Ascending aorta (tissue), 2 donors: Measurements from ENCODE around the gene ATP6AP2. TPM values are rescaled to one million over a fixed set of nuclear protein-coding genes. Genes with fewer than 3 reads are reported as not detected.

Experiments used
- DNase-seq, 2 donors: peaks; one replicate each; pipeline ENCODE4 v3.0.0-alpha.2; 2019; ENCODE audit warnings: low spot score in 2 of 2
- H3K27ac ChIP-seq, 2 donors: fragments of 200-600 bp; sonication (generic); one replicate each; pipeline ENCODE4 v1.5.1; 2016 to 2017; ENCODE audit warnings: mild to moderate bottlenecking in 1 of 2
- H3K27me3 ChIP-seq: fragments of 200-600 bp; sonication (generic); one replicate; pipeline ENCODE4 v1.5.1; 2017
- H3K36me3 ChIP-seq, 2 donors: fragments of 200-600 bp; sonication (generic); one replicate each; pipeline ENCODE4 v1.5.1; 2016
- H3K4me1 ChIP-seq, 2 donors: fragments of 200-600 bp; sonication (generic); one replicate each; pipeline ENCODE4 v1.5.1; 2016 to 2017; ENCODE audit warnings: mild to moderate bottlenecking in 1 of 2
- H3K4me3 ChIP-seq, 2 donors: fragments of 200-600 bp; sonication (generic); one replicate each; pipeline ENCODE4 v1.5.1; 2016 to 2017; ENCODE audit warnings: mild to moderate bottlenecking in 1 of 2
- H3K9me3 ChIP-seq, 2 donors: fragments of 200-600 bp; sonication (generic); one replicate each; pipeline ENCODE4 v1.5.1; 2016
- CTCF ChIP-seq, 3 experiments: fragments of 200-600 bp in 2 of 3; fragments of 450-650 bp in 1 of 3; sonication (generic) in 2 of 3; IDR thresholded peaks; one replicate each; pipeline ENCODE4 v1.5.1; 2016 to 2019; ENCODE audit warnings: antibody characterized with exemption in 3 of 3, mild to moderate bottlenecking in 1 of 3, moderate library complexity in 1 of 3
- intact Hi-C: fragments of 100-400 bp; cut with DNase I; formaldehyde crosslinking; loops from one replicate; pipeline ENCODE4 v1.15.1; 2023
- total RNA-seq: library from RNA; depleted of rRNA; stranded (reverse); fragments of >200 nt; gene quantifications from one replicate; pipeline ENCODE4 v1.1.0, GENCODE V29; 2016

Gene ATP6AP2
- 61.9 TPM for total RNA-seq

DNA sequence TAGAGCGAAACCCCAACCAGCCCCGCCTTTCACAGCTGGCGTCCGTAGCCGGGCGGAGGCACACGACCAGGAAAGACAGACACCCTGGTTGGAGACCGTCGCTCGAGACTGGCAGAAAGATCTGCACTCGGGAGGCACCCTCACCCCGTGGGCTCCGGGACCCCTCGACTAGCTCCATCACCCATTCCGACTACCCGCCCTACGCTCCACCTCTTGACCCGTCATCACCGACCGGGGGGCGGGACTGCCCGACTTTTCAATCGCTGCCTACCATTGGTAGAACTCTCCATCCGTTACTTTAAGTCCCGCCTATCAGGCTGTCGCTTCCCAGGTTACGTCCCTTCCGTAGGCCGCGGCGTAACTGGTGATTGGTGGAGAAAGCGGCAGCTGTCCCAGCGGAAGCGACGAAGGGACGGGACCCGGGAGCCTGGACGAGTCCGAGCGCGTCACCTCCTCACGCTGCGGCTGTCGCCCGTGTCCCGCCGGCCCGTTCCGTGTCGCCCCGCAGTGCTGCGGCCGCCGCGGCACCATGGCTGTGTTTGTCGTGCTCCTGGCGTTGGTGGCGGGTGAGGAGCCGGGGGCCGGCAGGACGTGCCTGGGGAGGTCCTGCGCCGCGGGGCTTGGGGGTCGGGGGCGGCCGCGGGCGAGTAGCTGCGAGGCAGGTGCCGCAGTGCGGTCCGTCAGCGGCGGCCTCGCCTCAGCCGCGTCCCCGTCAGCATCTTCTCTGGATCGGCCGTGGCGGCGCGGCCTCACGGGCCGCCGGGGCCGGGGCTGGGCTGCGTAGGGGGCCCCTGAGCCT lies at the start of gene ATP6AP2:
ATP6AP2 (plus strand) TSS at position 434 of the 799 bp plus-strand sequence; CDS start at position 530, 96 bp downstream.
- no peak for TF ChIP-seq CTCF (IDR thresholded peaks at IDR 0.05)
- Histone ChIP-seq H3K27ac (peak within 1 kb of the TSS; percentile 86 to 91), H3K27me3 (no peaks in the 10 kb centered on the region), H3K36me3 (no peaks in the 10 kb centered on the region), H3K4me1 (peaks cover 0 to 8% of the 10 kb centered on the region in 2 donors), H3K4me3 (peak within 1 kb of the TSS; percentile 60 to 85), H3K9me3 (no peaks in the 10 kb centered on the region)
- peak; percentile 78 to 96 for DNase-seq
- intact Hi-C loops: loop anchor here (1.0 kb wide), 1 partner anchor 67 kb away; the partner anchor contains the start of gene CXorf38

GRCh38 chrX:40531056-40531826 lies 49.5 kb upstream of the ATP6AP2 start:
- intact Hi-C loops: no loop called here
- TF ChIP-seq CTCF (IDR thresholded peaks at IDR 0.05): no peak
- Histone ChIP-seq H3K27me3 (no peaks in the 10 kb centered on the region), H3K4me3 (no peak overlapping the region), H3K4me1 (no peaks in the 10 kb centered on the region), H3K36me3 (no peaks in the 10 kb centered on the region), H3K27ac (no peak overlapping the region), H3K9me3 (no peaks in the 10 kb centered on the region)
- no peak for DNase-seq

GRCh38 chrX:40537310-40537709 lies 43.5 kb upstream of the ATP6AP2 start:
- Histone ChIP-seq H3K4me1 (no peaks in the 10 kb centered on the region), H3K27ac (no peak overlapping the region)
- intact Hi-C loops: no loop called here

DNA sequence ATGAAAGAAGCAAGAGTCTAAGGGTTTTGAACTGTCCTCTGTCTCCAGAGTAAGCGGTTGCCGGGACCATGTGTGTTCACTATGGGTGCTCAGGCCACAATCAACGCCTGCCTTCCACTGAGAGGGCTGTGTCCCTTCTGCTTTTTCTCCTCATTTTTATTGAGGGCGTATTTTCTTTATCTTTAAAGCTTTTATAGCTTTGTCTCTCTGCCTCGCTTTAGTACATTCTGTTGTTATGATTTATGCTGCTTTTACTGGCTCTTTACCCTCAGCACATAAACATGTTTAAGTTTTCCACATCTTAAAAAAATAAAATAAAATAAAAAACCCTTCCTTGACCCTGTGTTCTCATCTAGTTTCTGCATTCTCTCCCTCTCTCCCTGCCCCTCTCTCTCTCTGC lies 42.4 kb upstream of the ATP6AP2 start:
- no peaks in the 10 kb centered on the region for H3K36me3 ChIP-seq
- intact Hi-C loops: no loop called here
- TF ChIP-seq CTCF (IDR thresholded peaks at IDR 0.05): no peak
- no peaks in the 10 kb centered on the region for H3K27me3 ChIP-seq
- H3K4me1 ChIP-seq: no peaks in the 10 kb centered on the region
- H3K4me3 ChIP-seq: no peak overlapping the region
- no peaks in the 10 kb centered on the region for H3K9me3 ChIP-seq
- no peak overlapping the region for H3K27ac ChIP-seq
- DNase-seq: no peak

More at GRCh38 chrX:40537310-40537709, 43.5 kb upstream of the ATP6AP2 start:
- DNase-seq: no peak
- H3K27me3 ChIP-seq: no peaks in the 10 kb centered on the region
- H3K4me3 ChIP-seq: no peak overlapping the region
- H3K9me3 ChIP-seq: no peaks in the 10 kb centered on the region
- no peak for TF ChIP-seq CTCF (IDR thresholded peaks at IDR 0.05)
- H3K36me3 ChIP-seq: no peaks in the 10 kb centered on the region

GRCh38 chrX:40539214-40540142 lies 41.3 kb upstream of the ATP6AP2 start:
- Histone ChIP-seq H3K27me3 (no peaks in the 10 kb centered on the region), H3K4me3 (no peak overlapping the region), H3K36me3 (no peaks in the 10 kb centered on the region), H3K4me1 (no peaks in the 10 kb centered on the region), H3K9me3 (no peaks in the 10 kb centered on the region), H3K27ac (no peak overlapping the region)
- intact Hi-C loops: loop anchor here (5.0 to 10.0 kb wide), 3 partner anchors 105 to 575 kb away; partner anchors contain the start of gene CXorf38
- TF ChIP-seq CTCF (IDR thresholded peaks at IDR 0.05): no peak
- peak in 1 of 2 donors; percentile 72 for DNase-seq
